ENCODE results near the gene MARK2. TPM values are rescaled to one million over a fixed set of nuclear protein-coding genes. Genes with fewer than 3 reads are reported as not detected.
"Not testable (repeated sequence)": the region's sequence is repeated elsewhere in the genome, so short reads cannot be mapped to it uniquely, and the experiment has no call there.

Gene MARK2
- total RNA-seq, 1 donor from 2014 or later, result 59.1 TPM

DNA sequence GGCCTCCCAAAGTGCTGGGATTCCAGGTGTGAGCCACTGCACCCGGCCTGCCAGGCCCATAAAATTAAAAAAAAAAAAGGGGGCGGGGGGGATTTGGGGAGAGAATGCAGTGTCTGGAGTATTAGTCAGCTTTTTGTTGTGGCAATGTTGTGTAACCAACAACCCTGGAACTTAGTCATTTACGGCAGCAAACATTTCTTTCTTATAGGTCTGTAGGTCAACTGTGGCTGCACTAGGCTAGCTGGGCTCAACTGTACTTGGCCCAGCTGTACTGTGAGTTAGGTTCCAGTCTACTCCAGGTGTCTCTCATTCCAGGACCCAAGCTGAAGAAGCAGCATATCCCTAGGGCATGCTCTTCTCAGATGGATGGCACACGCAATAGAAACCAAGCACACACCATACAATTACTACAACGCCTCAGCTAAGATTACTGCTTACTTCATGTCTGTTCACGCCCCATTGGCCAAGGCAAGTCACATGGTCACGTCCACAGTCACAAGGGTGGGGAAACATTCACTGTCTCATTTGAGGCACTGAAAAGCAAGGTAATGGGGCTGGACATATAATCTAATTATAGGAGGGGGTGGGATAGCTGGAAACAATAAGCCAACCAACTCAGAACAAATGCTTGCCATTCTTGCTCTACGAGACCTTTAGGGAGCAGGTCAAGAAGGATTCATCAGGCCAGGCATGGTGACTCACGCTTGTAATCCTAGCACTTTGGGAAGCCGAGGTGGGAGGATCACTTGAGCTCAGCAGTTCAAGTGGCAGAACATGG is 36.1 kb upstream of the MARK2 start:
- Mint-ChIP-seq H3K36me3 (ENCODE audit: insufficient read depth) (no peaks in the 10 kb centered on the region), H3K27me3 (peaks cover 2% of the 10 kb centered on the region), H3K27ac (no peak overlapping the region), H3K9me3 (ENCODE audit: low read depth) (no peaks in the 10 kb centered on the region), H3K4me1 (ENCODE audit: low read depth) (no peaks in the 10 kb centered on the region), H3K4me3 (ENCODE audit: low read depth) (no peak overlapping the region)
- no peak for DNase-seq (ENCODE audit: low spot score, unreplicated experiment)
- TF ChIP-seq, protein P1, sequence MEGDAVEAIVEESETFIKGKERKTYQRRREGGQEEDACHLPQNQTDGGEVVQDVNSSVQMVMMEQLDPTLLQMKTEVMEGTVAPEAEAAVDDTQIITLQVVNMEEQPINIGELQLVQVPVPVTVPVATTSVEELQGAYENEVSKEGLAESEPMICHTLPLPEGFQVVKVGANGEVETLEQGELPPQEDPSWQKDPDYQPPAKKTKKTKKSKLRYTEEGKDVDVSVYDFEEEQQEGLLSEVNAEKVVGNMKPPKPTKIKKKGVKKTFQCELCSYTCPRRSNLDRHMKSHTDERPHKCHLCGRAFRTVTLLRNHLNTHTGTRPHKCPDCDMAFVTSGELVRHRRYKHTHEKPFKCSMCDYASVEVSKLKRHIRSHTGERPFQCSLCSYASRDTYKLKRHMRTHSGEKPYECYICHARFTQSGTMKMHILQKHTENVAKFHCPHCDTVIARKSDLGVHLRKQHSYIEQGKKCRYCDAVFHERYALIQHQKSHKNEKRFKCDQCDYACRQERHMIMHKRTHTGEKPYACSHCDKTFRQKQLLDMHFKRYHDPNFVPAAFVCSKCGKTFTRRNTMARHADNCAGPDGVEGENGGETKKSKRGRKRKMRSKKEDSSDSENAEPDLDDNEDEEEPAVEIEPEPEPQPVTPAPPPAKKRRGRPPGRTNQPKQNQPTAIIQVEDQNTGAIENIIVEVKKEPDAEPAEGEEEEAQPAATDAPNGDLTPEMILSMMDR (IDR thresholded peaks at IDR 0.05; ENCODE audit: unreplicated experiment), result no peak

DNA sequence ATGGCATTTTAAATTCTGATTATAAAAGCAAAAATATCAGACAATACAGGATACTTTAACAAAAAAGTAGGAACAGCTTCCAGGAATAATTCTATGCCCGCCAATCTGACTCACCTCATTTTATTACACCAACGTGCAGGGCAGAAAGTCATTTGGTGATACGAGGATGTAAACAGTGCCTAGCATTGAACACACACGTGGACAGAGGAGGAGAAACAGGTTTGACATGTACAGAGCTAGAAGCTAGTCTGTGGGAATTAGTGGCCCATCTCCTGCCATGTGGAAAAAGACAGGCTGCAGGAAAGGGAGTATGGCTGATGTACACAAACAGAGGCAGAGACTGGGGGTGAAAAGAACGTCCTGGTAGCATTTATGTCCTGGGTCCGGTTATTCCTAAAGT is 34.7 kb upstream of the MARK2 start:
- Mint-ChIP-seq H3K4me3 (ENCODE audit: low read depth) (no peak overlapping the region), H3K27ac (peak overlapping the region; percentile 76), H3K4me1 (ENCODE audit: low read depth) (no peaks in the 10 kb centered on the region), H3K27me3 (peaks cover 2% of the 10 kb centered on the region), H3K36me3 (ENCODE audit: insufficient read depth) (no peaks in the 10 kb centered on the region), H3K9me3 (ENCODE audit: low read depth) (no peaks in the 10 kb centered on the region)
- no peak for DNase-seq (ENCODE audit: low spot score, unreplicated experiment)
- TF ChIP-seq, protein P1 (IDR thresholded peaks at IDR 0.05; ENCODE audit: unreplicated experiment), result no peak

DNA sequence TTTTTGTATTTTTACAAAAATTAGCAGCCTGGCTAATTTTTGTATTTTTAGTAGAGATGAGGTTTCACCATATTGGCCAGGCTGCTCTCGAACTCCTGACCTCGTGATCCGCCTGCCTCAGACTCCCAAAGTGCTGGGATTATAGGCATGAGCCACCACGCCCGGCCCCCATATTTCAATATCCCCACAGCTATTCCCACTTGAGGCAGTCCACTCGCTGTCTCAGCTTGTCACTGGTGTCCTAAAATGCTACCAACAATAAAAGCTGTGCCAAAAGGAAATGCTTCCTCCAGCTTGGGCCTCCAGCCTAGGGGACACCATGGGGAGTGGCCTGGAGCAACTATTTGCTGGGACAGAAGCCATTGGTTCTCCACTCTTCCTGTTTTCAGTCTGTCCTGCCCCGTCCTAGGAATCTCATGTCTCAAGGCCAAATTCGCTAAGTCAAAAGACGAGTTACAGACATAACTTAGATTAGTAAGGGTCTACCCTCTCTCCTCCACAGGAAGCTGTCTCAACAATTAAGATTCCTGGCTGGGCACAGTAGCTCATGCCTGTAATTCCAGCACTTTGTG is 33.0 kb upstream of the MARK2 start:
- no peak for DNase-seq (ENCODE audit: low spot score, unreplicated experiment)
- no peaks in the 10 kb centered on the region for H3K4me1 Mint-ChIP-seq (ENCODE audit: low read depth)
- no peak overlapping the region for H3K27ac Mint-ChIP-seq
- H3K27me3 Mint-ChIP-seq, result peaks cover 2% of the 10 kb centered on the region
- no peak overlapping the region for H3K4me3 Mint-ChIP-seq (ENCODE audit: low read depth)
- H3K9me3 Mint-ChIP-seq (ENCODE audit: low read depth), result no peaks in the 10 kb centered on the region
- TF ChIP-seq, protein P1 (IDR thresholded peaks at IDR 0.05; ENCODE audit: unreplicated experiment), result no peak
- no peaks in the 10 kb centered on the region for H3K36me3 Mint-ChIP-seq (ENCODE audit: insufficient read depth)

DNA sequence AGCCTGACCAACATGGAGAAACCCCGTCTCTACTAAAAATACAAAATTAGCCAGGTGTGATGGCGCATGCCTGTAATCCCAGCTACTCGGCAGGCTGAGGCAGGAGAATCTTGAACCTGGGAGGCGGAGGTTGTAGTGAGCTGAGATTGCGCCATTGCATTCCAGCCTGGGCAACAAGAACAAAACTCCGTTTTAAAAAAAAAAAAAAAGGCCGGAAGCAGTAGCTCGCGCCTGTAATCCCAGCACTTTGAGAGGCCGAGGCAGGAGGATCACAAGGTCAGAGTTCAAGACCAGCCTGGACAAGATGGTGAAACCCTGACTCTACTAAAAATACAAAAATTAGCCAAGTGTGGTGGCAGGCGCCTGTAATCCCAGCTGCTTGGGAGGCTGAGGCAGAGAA is 28.5 kb upstream of the MARK2 start:
- Mint-ChIP-seq H3K4me1 (ENCODE audit: low read depth) (peaks cover 14% of the 10 kb centered on the region), H3K27me3 (peaks cover 13% of the 10 kb centered on the region)
- H3K9me3 Mint-ChIP-seq (ENCODE audit: low read depth); H3K36me3 Mint-ChIP-seq (ENCODE audit: insufficient read depth); H3K4me3 Mint-ChIP-seq (ENCODE audit: low read depth); DNase-seq (ENCODE audit: low spot score, unreplicated experiment); H3K27ac Mint-ChIP-seq: not testable (repeated sequence)

DNA sequence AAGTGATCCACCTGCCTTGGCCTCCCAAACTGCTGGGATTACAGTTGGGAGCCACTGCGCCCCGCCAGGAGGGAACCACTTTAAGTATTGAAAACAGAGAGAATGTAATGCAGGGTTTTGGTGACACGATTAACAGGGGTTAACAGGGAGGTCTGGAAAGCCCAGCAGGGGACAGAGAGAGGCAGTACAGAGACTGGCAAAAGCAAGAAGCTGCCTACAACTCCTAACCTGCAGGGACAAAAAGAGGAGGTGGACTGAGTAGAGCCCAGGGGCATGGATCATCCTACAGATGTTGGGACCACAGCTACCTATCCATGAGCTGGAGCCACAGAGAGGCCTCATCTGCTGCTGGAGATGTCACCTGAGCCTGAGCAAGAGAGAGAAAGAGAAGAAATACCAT is 27.4 kb upstream of the MARK2 start:
- Mint-ChIP-seq H3K27me3 (peaks cover 13% of the 10 kb centered on the region), H3K27ac (no peak overlapping the region), H3K4me1 (ENCODE audit: low read depth) (peaks cover 19% of the 10 kb centered on the region), H3K36me3 (ENCODE audit: insufficient read depth) (peaks cover 9% of the 10 kb centered on the region), H3K9me3 (ENCODE audit: low read depth) (no peaks in the 10 kb centered on the region), H3K4me3 (ENCODE audit: low read depth) (peak overlapping the region; percentile 71)
- no peak for DNase-seq (ENCODE audit: low spot score, unreplicated experiment)
- TF ChIP-seq, protein P1 (IDR thresholded peaks at IDR 0.05; ENCODE audit: unreplicated experiment), result no peak
